Fibroblast of skin of scalp (primary cell): ENCODE data around the gene DAZ3. TPM values are rescaled to one million over a fixed set of nuclear protein-coding genes. Genes with fewer than 3 reads are reported as not detected.
"Not testable (repeated sequence)": the region's sequence is repeated elsewhere in the genome, so short reads cannot be mapped to it uniquely, and the experiment has no call there.

Source experiments
- DNase-seq: peaks from one replicate; pipeline ENCODE4 v3.0.0-alpha.2; 2013
- polyA plus RNA-seq, 2 experiments: library from polyadenylated mRNA; unstranded; fragments of 120-200 nt; gene quantifications; one replicate each; pipeline ENCODE4 v1.2.1, GENCODE V29; 2013; ENCODE audit not compliant: insufficient read length in 2 of 2

The DAZ3 gene
- polyA plus RNA-seq (2013, experiment 1 of 2; ENCODE audit: insufficient read length): not detected
- polyA plus RNA-seq (2013, experiment 2 of 2; ENCODE audit: insufficient read length): not detected

DNA sequence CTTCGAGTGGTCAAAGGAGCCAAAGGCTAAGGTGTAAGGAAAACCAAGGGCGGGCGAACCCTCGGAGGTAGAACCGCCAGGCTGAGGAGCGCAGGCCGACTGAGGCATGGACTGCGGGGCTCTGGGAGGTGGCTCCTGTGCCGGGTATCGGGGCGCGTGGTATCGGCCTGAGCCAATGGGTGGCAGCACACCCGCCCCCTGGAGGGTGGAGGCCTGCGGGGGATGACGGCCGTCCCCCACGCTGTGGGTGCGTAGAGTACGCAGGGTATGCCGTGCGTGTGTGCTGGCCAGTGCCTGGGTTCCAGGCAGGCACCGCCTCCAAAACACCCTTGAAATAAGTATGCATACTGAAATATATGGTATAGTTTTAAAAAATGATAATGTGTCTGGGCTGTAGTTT is at the start of gene DAZ3:
TSS of gene DAZ3 (minus strand) at position 101 of the 400 bp plus-strand sequence. CDS start 208 bp downstream, outside the sequence.
- DNase-seq: not testable (repeated sequence)

DNA sequence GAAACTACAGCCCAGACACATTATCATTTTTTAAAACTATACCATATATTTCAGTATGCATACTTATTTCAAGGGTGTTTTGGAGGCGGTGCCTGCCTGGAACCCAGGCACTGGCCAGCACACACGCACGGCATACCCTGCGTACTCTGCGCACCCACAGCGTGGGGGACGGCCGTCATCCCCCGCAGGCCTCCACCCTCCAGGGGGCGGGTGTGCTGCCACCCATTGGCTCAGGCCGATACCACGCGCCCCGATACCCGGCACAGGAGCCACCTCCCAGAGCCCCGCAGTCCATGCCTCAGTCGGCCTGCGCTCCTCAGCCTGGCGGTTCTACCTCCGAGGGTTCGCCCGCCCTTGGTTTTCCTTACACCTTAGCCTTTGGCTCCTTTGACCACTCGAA is 20.4 kb upstream of the DAZ3 start, which contains the start of gene DAZ4:
TSS of gene DAZ4 (plus strand) at position 301 of the 400 bp plus-strand sequence. CDS start 208 bp downstream, outside the sequence.
- not testable (repeated sequence) for DNase-seq

GRCh38 chrY:24825069-24825468 is 11.9 kb upstream of the DAZ3 start:
- DNase-seq: not testable (repeated sequence)

DNA sequence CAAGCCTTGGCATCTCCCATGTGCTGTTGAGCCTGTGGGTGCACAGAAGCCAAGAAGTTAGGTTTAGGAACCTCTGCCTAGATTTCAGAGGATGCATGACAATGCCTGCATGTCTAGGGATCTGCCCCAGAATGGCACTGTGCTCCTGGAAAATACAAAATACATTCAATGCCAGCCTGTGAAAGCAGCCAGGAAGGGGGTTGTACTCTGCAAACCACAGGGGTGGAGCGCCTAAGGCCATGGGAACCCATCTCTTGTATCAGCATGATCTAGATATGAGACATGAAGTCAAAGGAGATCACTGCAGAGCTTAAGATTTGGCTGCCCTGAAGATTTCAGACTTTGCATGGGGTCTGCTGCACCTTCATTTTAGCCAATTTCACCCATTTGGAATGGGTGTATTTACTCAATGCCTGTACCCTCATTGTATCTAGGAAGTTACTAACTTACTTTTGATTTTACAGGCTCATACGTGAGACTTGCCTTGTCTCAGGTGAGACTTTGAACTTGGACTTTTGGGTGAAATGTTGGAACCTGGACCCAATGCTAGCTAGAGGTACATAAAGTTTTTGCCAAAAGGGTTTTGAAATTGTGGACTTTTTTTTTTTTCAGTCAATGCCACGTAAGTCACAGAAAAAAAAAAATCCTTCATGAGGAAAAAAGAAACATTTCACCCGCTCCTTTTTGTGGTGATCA is 11.1 kb upstream of the DAZ3 start:
- DNase-seq: not testable (repeated sequence)

GRCh38 chrY:24821836-24822235 is 8.6 kb upstream of the DAZ3 start:
- not testable (repeated sequence) for DNase-seq
